ENCODE data around the gene KCTD11. TPM values are rescaled to one million over a fixed set of nuclear protein-coding genes. Genes with fewer than 3 reads are reported as not detected.

KCTD11 gene
- total RNA-seq (1 to 10 TPM; 4.5 to 5.2 (median 5.1) TPM), polyA plus RNA-seq (10 to 100 TPM in 1 of 3 donors, 1 to 10 TPM in 2; 2.9 to 13.2 (median 9.9) TPM)
- long read RNA-seq, donor 1, partial matches to known transcripts = 0 of 2 reads
- long read RNA-seq, donor 1, other reads (novel, unspliced or antisense) = 0 of 2 reads
- long read RNA-seq, donor 2, partial matches to known transcripts = 0 of 4 reads
- long read RNA-seq, donor 2, other reads (novel, unspliced or antisense) = 0 of 4 reads

GRCh38 chr17:7351665-7352502 is at the start of gene KCTD11:
TSS of gene KCTD11 (plus strand) at chr17:7352162.
- H3K36me3 ChIP-seq (ENCODE audit: insufficient read depth in 1 of 2, low read depth in 1 of 2) = no peaks in the 10 kb centered on the region
- ATAC-seq (peak; percentile 75 to 80 (median 78)), DNase-seq (peak; percentile 94 to 95)
- no peaks in the 10 kb centered on the region for H3K27me3 ChIP-seq (ENCODE audit: insufficient read depth in 3 of 3, low read length in 2 of 3)
- intact Hi-C loops (cut with DNase I) = loop anchor here (2.0 to 5.0 kb wide), 5 partner anchors 40 to 210 kb away; partner anchors contain the start of genes FGF11 (in 2 of the 2), PLSCR3 (in 1 of the 2), SENP3 (in 1 of the 2) and TMEM102 (in 1 of the 2)
- H3K4me1 ChIP-seq = peaks cover 51% of the 10 kb centered on the region
- WGBS, 3 donors = 0 to 1% (median 1%) methylated on average over 57 to 91 of the region's 91 CpGs
- peak; percentile 65 for TF ChIP-seq CTCF (IDR thresholded peaks at IDR 0.05)
- peak within 1 kb of the TSS; percentile 100 for H3K27ac ChIP-seq
- H3K9me3 ChIP-seq = no peaks in the 10 kb centered on the region
- H3K4me3 ChIP-seq = peak within 1 kb of the TSS; percentile 98

GRCh38 chr17:7304179-7304578 is 47.8 kb upstream of the KCTD11 start:
- TF ChIP-seq CTCF (IDR thresholded peaks at IDR 0.05) = no peak
- Histone ChIP-seq H3K4me3 (no peak overlapping the region), H3K27ac (no peak overlapping the region), H3K9me3 (no peaks in the 10 kb centered on the region), H3K27me3 (ENCODE audit: insufficient read depth in 3 of 3, low read length in 2 of 3) (no peaks in the 10 kb centered on the region), H3K4me1 (peaks cover 1% of the 10 kb centered on the region), H3K36me3 (ENCODE audit: insufficient read depth in 1 of 2, low read depth in 1 of 2) (no peaks in the 10 kb centered on the region)
- DNase-seq (no peak), ATAC-seq (no peak)
- WGBS, 3 donors = 93 to 99% (median 93%) methylated on average over 7 of the region's 7 CpGs
- intact Hi-C loops (cut with DNase I) = no loop called here

- H3K9me3 ChIP-seq = no peaks in the 10 kb centered on the region
- peaks cover 28% of the 10 kb centered on the region for H3K4me1 ChIP-seq
- DNase-seq (peak; percentile 100), ATAC-seq (peak; percentile 86 to 88 (median 88))
- peak within 1 kb of the TSS; percentile 98 for H3K27ac ChIP-seq
- WGBS, 3 donors = 0 to 1% (median 0%) methylated on average over 53 to 64 of the region's 64 CpGs
- H3K4me3 ChIP-seq = peak within 1 kb of the TSS; percentile 94
- no peaks in the 10 kb centered on the region for H3K27me3 ChIP-seq (ENCODE audit: insufficient read depth in 3 of 3, low read length in 2 of 3)
- peaks cover 2 to 28% of the 10 kb centered on the region in 2 donors for H3K36me3 ChIP-seq (ENCODE audit: insufficient read depth in 1 of 2, low read depth in 1 of 2)
- no peak for TF ChIP-seq CTCF (IDR thresholded peaks at IDR 0.05)
- intact Hi-C loops (cut with DNase I) = loop anchor here in 1 of 2 donors (5.0 kb wide), 1 partner anchor 40 kb away; no protein-coding TSS in a partner anchor
These were observed 44.9 kb upstream of the KCTD11 start, which contains the start of gene EIF5A for GRCh38 chr17:7306911-7307685. TSS of gene EIF5A (plus strand) at chr17:7307628. CDS start at chr17:7309636, 2,008 bp downstream.

All from psoas muscle (tissue), 8 donors.